Measurements from ENCODE around the gene SNIP1. TPM values are rescaled to one million over a fixed set of nuclear protein-coding genes. Genes with fewer than 3 reads are reported as not detected.
"Not testable (repeated sequence)": the region's sequence is repeated elsewhere in the genome, so short reads cannot be mapped to it uniquely, and the experiment has no call there.

The SNIP1 gene
- total and polyA plus RNA-seq, 2 experiments from 2014 or later, result 7.0 to 11.4 TPM

- not testable (repeated sequence) for H3K4me3 Mint-ChIP-seq; H3K27me3 Mint-ChIP-seq (ENCODE audit: insufficient read depth, low read depth, poor library complexity); ATAC-seq; H3K27ac ChIP-seq (ENCODE audit: low read depth); H3K27ac Mint-ChIP-seq; DNase-seq (ENCODE audit: low spot score); H3K4me1 Mint-ChIP-seq; H3K4me3 ChIP-seq; H3K36me3 ChIP-seq (ENCODE audit: insufficient read depth); H2AFZ ChIP-seq; H3K9me2 ChIP-seq (ENCODE audit: insufficient read depth); H3K4me1 ChIP-seq (ENCODE audit: insufficient read depth); H3K4me2 ChIP-seq; H3K27me3 ChIP-seq (ENCODE audit: insufficient read depth); H3K79me2 ChIP-seq (replicated peaks; ENCODE audit: insufficient read depth); H3F3A ChIP-seq (replicated peaks; ENCODE audit: low read depth); H3K9me3 Mint-ChIP-seq
- H3K36me3 Mint-ChIP-seq (ENCODE audit: low read depth), result peaks cover 17% of the 10 kb centered on the region
- peaks cover 15% of the 10 kb centered on the region; the same call in 1 of the 2 replicates for H4K20me1 ChIP-seq (replicated peaks; ENCODE audit: insufficient read depth)
Observed at GRCh38 chr1:37532418-37533156, 21.5 kb downstream of the SNIP1 start.

- not testable (repeated sequence) for H3K27me3 Mint-ChIP-seq (ENCODE audit: insufficient read depth, low read depth, poor library complexity); H3K27me3 ChIP-seq (ENCODE audit: insufficient read depth); H3K36me3 Mint-ChIP-seq (ENCODE audit: low read depth); ATAC-seq; H3F3A ChIP-seq (replicated peaks; ENCODE audit: low read depth); H3K27ac ChIP-seq (ENCODE audit: low read depth); H3K36me3 ChIP-seq (ENCODE audit: insufficient read depth); H3K4me3 Mint-ChIP-seq; H3K9me3 Mint-ChIP-seq; H3K4me1 Mint-ChIP-seq; H3K9me2 ChIP-seq (ENCODE audit: insufficient read depth); H3K4me1 ChIP-seq (ENCODE audit: insufficient read depth); H3K4me2 ChIP-seq; H2AFZ ChIP-seq; H3K4me3 ChIP-seq; H3K79me2 ChIP-seq (replicated peaks; ENCODE audit: insufficient read depth); H4K20me1 ChIP-seq (replicated peaks; ENCODE audit: insufficient read depth); DNase-seq (ENCODE audit: low spot score); H3K27ac Mint-ChIP-seq
Observed at GRCh38 chr1:37529888-37530287, 24.2 kb downstream of the SNIP1 start.

GRCh38 chr1:37519613-37520012, 34.5 kb downstream of the SNIP1 start:
- Mint-ChIP-seq H3K4me1 (peaks cover 15% of the 10 kb centered on the region), H3K27ac (no peak overlapping the region), H3K9me3 (no peaks in the 10 kb centered on the region; the same call in 2 of the 3 replicates), H3K4me3 (no peak overlapping the region), H3K36me3 (ENCODE audit: low read depth) (no peaks in the 10 kb centered on the region; the same call in 2 of the 3 replicates), H3K27me3 (ENCODE audit: insufficient read depth, low read depth, poor library complexity) (peaks cover 16% of the 10 kb centered on the region)
- H3K4me1 ChIP-seq (ENCODE audit: insufficient read depth), result peaks cover 14% of the 10 kb centered on the region
- H4K20me1 ChIP-seq (replicated peaks; ENCODE audit: insufficient read depth), result no peaks in the 10 kb centered on the region
- no peak overlapping the region for H3K4me2 ChIP-seq
- H3K27me3 ChIP-seq (ENCODE audit: insufficient read depth), result no peaks in the 10 kb centered on the region
- H3K9me2 ChIP-seq (ENCODE audit: insufficient read depth), result no peaks in the 10 kb centered on the region
- H3K27ac ChIP-seq (ENCODE audit: low read depth), result no peak overlapping the region
- no peaks in the 10 kb centered on the region for H3K79me2 ChIP-seq (replicated peaks; ENCODE audit: insufficient read depth)
- peak overlapping the region; percentile 76 for H2AFZ ChIP-seq
- peaks cover 14% of the 10 kb centered on the region; the same call in 1 of the 2 replicates for H3F3A ChIP-seq (replicated peaks; ENCODE audit: low read depth)
- H3K4me3 ChIP-seq, result no peak overlapping the region
- no peaks in the 10 kb centered on the region for H3K36me3 ChIP-seq (ENCODE audit: insufficient read depth)
- DNase-seq (ENCODE audit: low spot score) (no peak), ATAC-seq (no peak)
- TF ChIP-seq ZNF462 (CRISPR knock-in tag; IDR thresholded peaks at IDR 0.05) (no peak), ETS1 (IDR thresholded peaks at IDR 0.05) (no peak), ZNF114 (CRISPR knock-in tag; IDR thresholded peaks at IDR 0.05) (no peak), EZH2 (IDR thresholded peaks at IDR 0.05; ENCODE audit: low read depth, unreplicated experiment) (no peak), NANOG (IDR thresholded peaks at IDR 0.05; ENCODE audit: borderline replicate concordance) (no peak), POLR2AphosphoS5 (IDR thresholded peaks at IDR 0.05; ENCODE audit: low read depth) (no peak), EZH2phosphoT487 (IDR thresholded peaks at IDR 0.05; ENCODE audit: unreplicated experiment) (no peak)

All from GM23338 (cell line).